SH-SY5Y (cell line): Measurements from ENCODE around the gene ATAD2B.

Experiments
- GATA2 ChIP-seq: IDR thresholded peaks from 2 replicates; pipeline ENCODE4 v1.6.1; 2011; ENCODE audit warnings: mild to moderate bottlenecking, low read depth, low read length
- GATA3 ChIP-seq: IDR thresholded peaks from 2 replicates; pipeline ENCODE4 v1.6.1; 2011; ENCODE audit warnings: low read depth, mild to moderate bottlenecking, low read length, moderate library complexity

GRCh38 chr2:23776021-23776420 lies 150.9 kb downstream of the ATAD2B start:
- TF ChIP-seq GATA2 (no peak), GATA3 (no peak)
